K562 (cell line): ENCODE data around the gene GSK3B. TPM values are rescaled to one million over a fixed set of nuclear protein-coding genes. Genes with fewer than 3 reads are reported as not detected.

ENCODE experiments used
- ATAC-seq: fragments of 200-7000 bp; cut with Tn5 transposase; 3 replicates; pipeline ENCODE4 v1.9.1; 2020; ENCODE audit warnings: moderate library complexity
- BruUV-seq: library from RNA; stranded (reverse); fragments of 400-500 nt; replicated peaks from 2 replicates; lab custom pipeline; 2021; lab: Mats Ljungman, UMichigan
- CTCF ChIA-PET: fragments of 300-600 bp; formaldehyde crosslinking; extraction: SDS; loops from one replicate; lab custom pipeline; 2021; ENCODE audit warnings: low intra/inter-chr PET ratio; lab: Yijun Ruan, JAX
- POLR2A ChIA-PET: fragments of 300-600, 350-650 bp; sonication (Branson Sonifier 250); formaldehyde crosslinking; extraction: SDS; loops from one replicate; lab custom pipeline; 2021; ENCODE audit warnings: antibody characterized with exemption, inconsistent platforms; lab: Yijun Ruan, JAX
- DNase-seq, 4 experiments: peaks; one replicate each; pipeline versions ENCODE4 v3.0.0 to v3.0.0-alpha.2; 2011 to 2018; ENCODE audit warnings: low spot score in 3 of 4, mixed read lengths in 3 of 4; ENCODE audit errors: extremely low read depth in 1 of 4
- FAIRE-seq: peaks from 2 replicates; lab custom pipeline; 2011; peaks lifted over from hg19 to GRCh38; lab: Jason Lieb, UNC
- H2AFZ ChIP-seq: 2 replicates; pipeline ENCODE4 v1.6.0; 2011; ENCODE audit warnings: low read depth, low read length, control low read depth, inconsistent platforms
- H3K27ac ChIP-seq: fragments of 200-600 bp; 3 replicates; pipeline ENCODE4 v1.8.0; 2011; ENCODE audit warnings: low read depth, mild to moderate bottlenecking, control low read depth, inconsistent platforms, low read length, moderate library complexity, mixed read lengths; ENCODE audit errors: extremely low read depth
- H3K27me3 ChIP-seq, 2 experiments: fragments of 300-600 bp in 1 of 2; 2 replicates in 1 of 2; 3 replicates in 1 of 2; pipeline versions ENCODE4 v1.6.0 to v1.8.0; 2011; ENCODE audit warnings: inconsistent platforms in 2 of 2, low read length in 2 of 2, mild to moderate bottlenecking in 1 of 2, mixed read lengths in 1 of 2, moderate library complexity in 1 of 2; ENCODE audit not compliant: control insufficient read depth in 2 of 2, insufficient read depth in 2 of 2
- H3K36me3 ChIP-seq: fragments of 300-600 bp; 3 replicates; pipeline ENCODE4 v1.8.0; 2011; ENCODE audit warnings: mild to moderate bottlenecking, low read length, inconsistent platforms; ENCODE audit not compliant: control insufficient read depth, insufficient read depth
- H3K4me1 ChIP-seq, 2 experiments: fragments of 200-600 bp in 1 of 2; replicated peaks in 1 of 2; 2 replicates in 1 of 2; 3 replicates in 1 of 2; pipeline versions ENCODE4 v1.5.1 to v1.8.0; 2011; ENCODE audit warnings: inconsistent platforms in 2 of 2, low read length in 2 of 2, mild to moderate bottlenecking in 1 of 2, mixed read lengths in 1 of 2, moderate library complexity in 1 of 2; ENCODE audit not compliant: control insufficient read depth in 2 of 2, insufficient read depth in 2 of 2
- H3K4me2 ChIP-seq: 2 replicates; pipeline ENCODE4 v1.6.1; 2011; ENCODE audit warnings: low read length, control low read depth, inconsistent platforms, mixed read lengths; ENCODE audit not compliant: insufficient read depth
- H3K4me3 ChIP-seq: fragments of 200-600 bp; sonication (generic), shearing (Covaris generic); 2 replicates; pipeline ENCODE4 v1.5.1; 2016; ENCODE audit warnings: control low read depth, inconsistent platforms
- H3K79me2 ChIP-seq: fragments of 200-600 bp; 3 replicates; pipeline ENCODE4 v1.8.0; 2011; ENCODE audit warnings: low read length, inconsistent platforms; ENCODE audit not compliant: control insufficient read depth, insufficient read depth
- H3K9ac ChIP-seq, 2 experiments: 2 replicates each; pipeline versions ENCODE4 v1.6.0 to v1.6.1; 2011; ENCODE audit warnings: low read depth in 2 of 2, low read length in 2 of 2, control low read depth in 1 of 2, inconsistent platforms in 1 of 2, mild to moderate bottlenecking in 1 of 2, mixed read lengths in 1 of 2; ENCODE audit not compliant: insufficient read depth in 1 of 2
- H3K9me1 ChIP-seq: one replicate; pipeline ENCODE4 v1.6.0; 2011; ENCODE audit warnings: inconsistent platforms, mild to moderate bottlenecking, low read length, moderate library complexity; ENCODE audit not compliant: control insufficient read depth, insufficient read depth
- H3K9me3 ChIP-seq: replicated peaks from 2 replicates; pipeline ENCODE4 v1.5.1; 2011; ENCODE audit warnings: low read depth, low read length, inconsistent platforms; ENCODE audit not compliant: control insufficient read depth, insufficient read depth
- H4K20me1 ChIP-seq: replicated peaks from 2 replicates; pipeline ENCODE4 v1.6.1; 2011; ENCODE audit warnings: low read length, inconsistent platforms, mixed read lengths; ENCODE audit not compliant: control insufficient read depth, insufficient read depth
- CEBPB ChIP-seq: fragments of 450-650 bp; IDR thresholded peaks from 2 replicates; pipeline ENCODE4 v1.6.1; 2016; ENCODE audit warnings: missing genetic modification characterization, missing compliant biosample characterization
- DEAF1 ChIP-seq: fragments of 450-650 bp; formaldehyde crosslinking; IDR thresholded peaks from 2 replicates; pipeline ENCODE4 v1.4.0; 2020; ENCODE audit warnings: mild to moderate bottlenecking, moderate library complexity
- ILK ChIP-seq: fragments of 450-650 bp; IDR thresholded peaks from 2 replicates; pipeline ENCODE4 v1.6.1; 2016; ENCODE audit warnings: missing genetic modification characterization, low read depth, mild to moderate bottlenecking, missing compliant biosample characterization, moderate library complexity, borderline replicate concordance
- NFE2L1 ChIP-seq: fragments of 450-650 bp; IDR thresholded peaks from 2 replicates; pipeline ENCODE4 v1.6.1; 2016; ENCODE audit warnings: missing genetic modification characterization, low read depth, mild to moderate bottlenecking, missing compliant biosample characterization, moderate library complexity, borderline replicate concordance
- ZFP91 ChIP-seq: sonication (generic); formaldehyde crosslinking; IDR thresholded peaks from 2 replicates; pipeline ENCODE4 v1.8.0; 2022; ENCODE audit warnings: mild to moderate bottlenecking, missing genetic modification reagents
- ZNF764 ChIP-seq: fragments of 250-450 bp; sonication (Bioruptor Pico); IDR thresholded peaks from 2 replicates; pipeline ENCODE4 v1.4.0; 2020; ENCODE audit warnings: low read depth, mild to moderate bottlenecking, moderate library complexity
- whole genome bisulfite sequencing: fragments of 100-300 bp; shearing (Covaris generic); methylation state at CpG from one replicate; pipeline ENCODE4 v1.1.6; 2016; ENCODE audit warnings: low coverage, mixed read lengths; ENCODE audit not compliant: insufficient coverage; ENCODE audit errors: missing lambda C conversion rate; 5-methylcytosine and 5-hydroxymethylcytosine counted together
- in situ Hi-C: fragments of 300-500 bp; cut with MboI; formaldehyde crosslinking; loops from 4 replicates; pipeline ENCODE4 v1.15.0; 2018; ENCODE audit warnings: inconsistent platforms, mixed read lengths
- intact Hi-C: fragments of 100-400 bp; cut with micrococcal nuclease; formaldehyde crosslinking; loops from 2 replicates; pipeline ENCODE4 v1.14.2; 2022
- polyA plus RNA-seq, 8 experiments: library from polyadenylated mRNA; depleted of rRNA in 4 of 8; stranded (reverse) in 5 of 8; unstranded in 3 of 8; fragments of >200 nt; fragmentation: Nextera tagmentation in 2 of 8; fragmentation: Illumina TruSeq in 1 of 8; extraction: Ambion mirVana in 2 of 8; extraction: Trizol in 1 of 8; gene quantifications; 2 replicates each; pipeline versions ENCODE4 v1.2.1 to v1.2.3, GENCODE V29; 2011 to 2014; ENCODE audit warnings: inconsistent platforms in 1 of 8, missing spikeins in 1 of 8
- total RNA-seq, 7 experiments: library from RNA; depleted of rRNA in 6 of 7; stranded (reverse); fragments of >200 nt in 6 of 7; fragmentation: Illumina TruSeq in 2 of 7; extraction: Trizol in 2 of 7; gene quantifications; 2 replicates each; pipeline versions ENCODE4 v1.2.1 to v1.2.3, GENCODE V29; 2011 to 2021; ENCODE audit warnings: low replicate concordance in 1 of 7

Gene GSK3B
- total and polyA plus RNA-seq, 9 of the 15 experiments (the other 6 are each of a cell fraction or from before 2014, with no cell fraction given) = 4.7 to 25.0 (median 18.7) TPM

GRCh38 chr3:120067083-120067482, 27.2 kb downstream of the GSK3B start:
- H3K9ac ChIP-seq = no peak overlapping the region
- intact Hi-C loops = no loop called here
- no peak for DNase-seq
- no peak for TF ChIP-seq NFE2L1 (tag)
- no peak for TF ChIP-seq DEAF1 (CRISPR knock-in tag)
- peak; percentile 54 for TF ChIP-seq CEBPB
- TF ChIP-seq ZFP91 = no peak
- TF ChIP-seq ILK (tag) = no peak
- TF ChIP-seq ZNF764 (CRISPR knock-in tag) = no peak
- TF ChIP-seq, all 486 proteins: peak for 1
- H4K20me1 ChIP-seq = no peaks in the 10 kb centered on the region
- H3K4me2 ChIP-seq = no peak overlapping the region
- no peak overlapping the region for H2AFZ ChIP-seq
- H3K27ac ChIP-seq = no peak overlapping the region
- in situ Hi-C loops = no loop called here
- H3K79me2 ChIP-seq = peaks cover 79% of the 10 kb centered on the region
- ChIA-PET CTCF (no interaction called here), POLR2A (interaction anchor here (0.7 kb wide), 1 partner anchor 169 kb away, joined by 3 read pairs; no protein-coding TSS in a partner anchor)
- H3K9me3 ChIP-seq = no peaks in the 10 kb centered on the region
- no peak overlapping the region for H3K4me3 ChIP-seq
- ATAC-seq = no peak
- H3K4me1 ChIP-seq = no peaks in the 10 kb centered on the region; a peak in 1 of 5 replicates
- no peak for FAIRE-seq
- no TSS peak for BruUV-seq
- no peaks in the 10 kb centered on the region for H3K9me1 ChIP-seq
- 66% methylated on average over 3 of the region's 3 CpGs for WGBS
- H3K36me3 ChIP-seq = 0 out of 3 replicates have a peak, but pooled peaks cover 2% of the 10 kb centered on the region
- H3K27me3 ChIP-seq = no peaks in the 10 kb centered on the region
